ENCODE measurements around the gene FGFBP3. TPM values are rescaled to one million over a fixed set of nuclear protein-coding genes. Genes with fewer than 3 reads are reported as not detected.

The FGFBP3 gene
- total RNA-seq, 4 donors from 2014 or later, result 0.75 to 7.8 (median 1.0) TPM

DNA sequence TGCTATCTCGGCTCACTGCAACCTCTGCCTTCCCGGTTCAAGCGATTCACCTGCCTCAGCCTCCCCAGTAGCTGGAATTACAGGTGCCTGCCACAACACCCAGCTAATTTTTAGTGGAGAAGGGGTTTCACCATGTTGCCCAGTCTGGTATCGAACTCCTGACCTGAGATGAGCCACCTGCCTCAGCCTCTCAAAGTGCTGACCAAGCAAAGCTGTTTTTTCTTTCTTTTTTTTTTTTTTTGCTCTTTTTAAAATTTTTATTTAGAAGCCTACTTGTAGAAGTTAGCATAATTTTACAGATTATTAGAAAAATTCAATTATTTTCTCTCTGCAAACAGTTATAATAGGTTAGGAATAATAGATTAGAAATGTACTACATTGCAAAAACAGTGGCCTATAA, 1.2 kb upstream of the FGFBP3 start:
- intact Hi-C loops (cut with DNase I; ENCODE audit: low total_unique reads), result no loop called here
- no peak for TF ChIP-seq POLR2A (IDR thresholded peaks at IDR 0.05)
- H3K27me3 ChIP-seq, result peaks cover 11% of the 10 kb centered on the region
- no peak for DNase-seq
- no peaks in the 10 kb centered on the region for H3K36me3 ChIP-seq
- 77 to 100% methylated on average over 1 to 4 of the region's 4 CpGs for WGBS, 2 donors (ENCODE audit: low coverage in 1 of 2)
- H3K4me1 ChIP-seq, result peaks cover 0 to 20% (median 3%) of the 10 kb centered on the region in 4 donors
- H3K9me3 ChIP-seq, result no peaks in the 10 kb centered on the region
- H3K27ac ChIP-seq, result no peak overlapping the region
- in situ Hi-C loops (cut with MboI; ENCODE audit: low pct_ligation_motif_present in 1 of 4, low pct_unique_long_range_greater_than_20kb in 1 of 4, low sequenced_read_pairs in 3 of 4), result loop anchor here (25.0 kb wide), 2 partner anchors 123 to 523 kb away; partner anchors contain the start of gene TNKS2 (in 1 of the 4)
- H3K4me3 ChIP-seq, result no peak overlapping the region

DNA sequence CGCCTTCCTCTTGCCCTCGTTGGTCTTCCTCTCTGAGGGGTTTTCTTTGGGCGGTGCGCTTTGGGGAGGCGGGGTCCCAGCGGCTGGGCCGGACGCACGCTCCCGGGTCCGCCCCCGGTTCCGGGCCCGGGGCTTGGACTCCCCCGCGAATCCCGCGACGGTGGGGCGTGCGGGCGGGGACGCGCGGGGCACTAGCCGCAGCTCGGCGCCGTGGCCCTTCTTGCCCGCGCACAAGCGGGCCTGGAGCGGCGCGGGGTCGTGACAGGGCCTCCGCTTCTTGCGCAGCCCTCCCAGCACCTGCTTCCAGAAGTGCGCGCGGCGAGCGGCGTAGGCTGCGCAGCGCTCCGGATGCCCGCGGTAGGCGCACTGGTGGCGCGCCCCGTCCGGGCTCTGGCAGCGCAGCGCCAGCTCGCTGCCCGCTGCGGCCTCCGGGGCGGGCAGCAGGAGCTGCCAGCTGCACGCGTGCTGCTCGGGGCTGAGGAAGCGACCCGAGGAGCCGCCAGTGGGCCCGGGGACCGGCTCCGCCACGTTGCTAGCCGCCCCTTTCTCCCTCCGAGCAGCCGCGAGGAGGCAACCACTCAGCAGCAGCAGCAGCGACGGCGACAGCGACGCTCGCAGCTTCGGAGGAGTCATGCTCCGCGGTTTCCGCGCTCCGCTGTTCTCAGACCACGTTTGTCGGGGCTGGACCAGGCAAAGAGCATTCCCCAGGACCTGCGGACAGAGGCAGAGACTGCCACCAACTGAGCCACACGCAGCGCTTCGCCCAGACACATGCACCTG, 759 bp downstream of the FGFBP3 start:
- TF ChIP-seq POLR2AphosphoS5 (IDR thresholded peaks at IDR 0.05) (peak in 1 of 3 donors; percentile 35), EP300 (IDR thresholded peaks at IDR 0.05; ENCODE audit: low read depth) (no peak)
- TF ChIP-seq, protein P1, sequence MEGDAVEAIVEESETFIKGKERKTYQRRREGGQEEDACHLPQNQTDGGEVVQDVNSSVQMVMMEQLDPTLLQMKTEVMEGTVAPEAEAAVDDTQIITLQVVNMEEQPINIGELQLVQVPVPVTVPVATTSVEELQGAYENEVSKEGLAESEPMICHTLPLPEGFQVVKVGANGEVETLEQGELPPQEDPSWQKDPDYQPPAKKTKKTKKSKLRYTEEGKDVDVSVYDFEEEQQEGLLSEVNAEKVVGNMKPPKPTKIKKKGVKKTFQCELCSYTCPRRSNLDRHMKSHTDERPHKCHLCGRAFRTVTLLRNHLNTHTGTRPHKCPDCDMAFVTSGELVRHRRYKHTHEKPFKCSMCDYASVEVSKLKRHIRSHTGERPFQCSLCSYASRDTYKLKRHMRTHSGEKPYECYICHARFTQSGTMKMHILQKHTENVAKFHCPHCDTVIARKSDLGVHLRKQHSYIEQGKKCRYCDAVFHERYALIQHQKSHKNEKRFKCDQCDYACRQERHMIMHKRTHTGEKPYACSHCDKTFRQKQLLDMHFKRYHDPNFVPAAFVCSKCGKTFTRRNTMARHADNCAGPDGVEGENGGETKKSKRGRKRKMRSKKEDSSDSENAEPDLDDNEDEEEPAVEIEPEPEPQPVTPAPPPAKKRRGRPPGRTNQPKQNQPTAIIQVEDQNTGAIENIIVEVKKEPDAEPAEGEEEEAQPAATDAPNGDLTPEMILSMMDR (IDR thresholded peaks at IDR 0.05), result peak in 4 of 5 experiments; percentile 22 to 35 (median 30)
- intact Hi-C loops (cut with DNase I; ENCODE audit: low total_unique reads) (no loop called here), in situ Hi-C loops (cut with MboI; ENCODE audit: low pct_ligation_motif_present in 1 of 4, low pct_unique_long_range_greater_than_20kb in 1 of 4, low sequenced_read_pairs in 3 of 4) (loop anchor here (25.0 kb wide), 2 partner anchors 121 to 521 kb away; partner anchors contain the start of gene TNKS2 (in 1 of the 4))
- 1% methylated on average over 42 of the region's 93 CpGs; no CpG with 5 or more reads in 1 of the 2 donors for WGBS, 2 donors (ENCODE audit: low coverage in 1 of 2)
- peak overlapping the region; percentile 76 to 84 (median 81) for H3K27ac ChIP-seq
- no peaks in the 10 kb centered on the region for H3K27me3 ChIP-seq
- H3K9me3 ChIP-seq, result no peaks in the 10 kb centered on the region
- peaks cover 0 to 20% (median 3%) of the 10 kb centered on the region in 4 donors for H3K4me1 ChIP-seq
- peak overlapping the region; percentile 56 to 94 (median 78) for H3K4me3 ChIP-seq
- DNase-seq, result peak; percentile 77
- no peaks in the 10 kb centered on the region for H3K36me3 ChIP-seq

DNA sequence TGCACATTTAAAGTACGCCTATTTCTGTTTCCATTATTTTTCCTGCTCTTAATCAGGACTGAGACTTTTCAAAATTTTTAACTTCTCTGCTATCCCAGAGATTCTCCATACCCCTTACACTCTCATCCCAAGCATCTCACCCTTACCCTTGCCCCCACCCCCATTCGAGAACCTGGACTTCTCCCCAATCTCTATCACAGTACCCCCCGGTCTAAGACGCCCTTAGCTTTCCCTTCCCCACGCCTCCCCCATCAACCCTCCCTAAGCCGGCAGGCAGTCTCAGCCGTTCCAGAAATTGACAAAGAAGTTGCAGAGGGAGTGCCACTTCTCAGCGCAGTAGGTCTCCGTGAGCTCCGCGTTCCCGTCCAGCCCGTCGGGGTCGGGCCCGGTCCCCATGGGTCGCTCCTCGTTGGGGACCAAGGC, 1.4 kb downstream of the FGFBP3 start:
- Histone ChIP-seq H3K27me3 (no peaks in the 10 kb centered on the region), H3K4me3 (peak overlapping the region; percentile 56 to 94 (median 78)), H3K9me3 (no peaks in the 10 kb centered on the region), H3K36me3 (no peaks in the 10 kb centered on the region), H3K4me1 (peaks cover 0 to 20% (median 3%) of the 10 kb centered on the region in 4 donors), H3K27ac (peak overlapping the region; percentile 76 to 84 (median 81))
- in situ Hi-C loops (cut with MboI; ENCODE audit: low pct_ligation_motif_present in 1 of 4, low pct_unique_long_range_greater_than_20kb in 1 of 4, low sequenced_read_pairs in 3 of 4), result loop anchor here (25.0 kb wide), 2 partner anchors 121 to 521 kb away; partner anchors contain the start of gene TNKS2 (in 1 of the 4)
- intact Hi-C loops (cut with DNase I; ENCODE audit: low total_unique reads), result no loop called here
- no peak for DNase-seq
- WGBS, 2 donors (ENCODE audit: low coverage in 1 of 2), result 4 to 28% methylated on average over 2 to 18 of the region's 18 CpGs
- TF ChIP-seq EP300 (IDR thresholded peaks at IDR 0.05; ENCODE audit: low read depth) (no peak), POLR2A (IDR thresholded peaks at IDR 0.05) (no peak), POLR2AphosphoS5 (IDR thresholded peaks at IDR 0.05) (no peak)
- TF ChIP-seq, protein P1 (IDR thresholded peaks at IDR 0.05), result no peak

DNA sequence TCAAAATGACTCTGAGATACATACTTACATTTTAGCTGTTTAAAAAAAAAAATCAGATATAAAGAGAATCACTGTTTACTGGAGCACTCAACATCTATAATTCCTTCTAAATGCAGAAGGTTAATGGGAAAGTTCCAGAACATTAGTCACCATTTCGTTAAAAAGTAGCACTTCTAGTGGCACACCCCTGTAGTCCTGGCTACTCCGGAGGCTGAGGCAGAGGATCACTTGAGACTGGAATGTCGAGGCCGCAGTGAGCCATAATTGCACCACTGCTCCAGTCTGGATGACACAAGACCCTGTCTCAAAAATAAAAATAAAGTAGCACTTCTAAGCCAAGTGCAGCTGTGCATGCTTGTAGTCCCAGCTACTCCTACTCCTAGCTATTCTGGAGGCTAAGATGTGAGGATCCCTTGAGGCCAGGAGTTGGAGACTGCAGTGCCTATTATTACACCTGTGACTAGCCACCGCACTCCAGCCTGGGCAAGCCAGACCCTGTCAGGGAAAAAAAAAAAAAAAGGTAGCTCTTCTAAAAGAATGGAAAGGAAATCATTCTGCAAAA, 2.2 kb downstream of the FGFBP3 start:
- in situ Hi-C loops (cut with MboI; ENCODE audit: low pct_ligation_motif_present in 1 of 4, low pct_unique_long_range_greater_than_20kb in 1 of 4, low sequenced_read_pairs in 3 of 4) (loop anchor here (25.0 kb wide), 2 partner anchors 120 to 520 kb away; partner anchors contain the start of gene TNKS2 (in 1 of the 4)), intact Hi-C loops (cut with DNase I; ENCODE audit: low total_unique reads) (no loop called here)
- DNase-seq, result no peak
- Histone ChIP-seq H3K36me3 (no peaks in the 10 kb centered on the region), H3K27ac (no peak overlapping the region), H3K4me3 (no peak overlapping the region), H3K27me3 (no peaks in the 10 kb centered on the region), H3K4me1 (peaks cover 0 to 20% (median 3%) of the 10 kb centered on the region in 4 donors), H3K9me3 (no peaks in the 10 kb centered on the region)
- 83 to 84% methylated on average over 1 to 5 of the region's 5 CpGs for WGBS, 2 donors (ENCODE audit: low coverage in 1 of 2)
- TF ChIP-seq EP300 (IDR thresholded peaks at IDR 0.05; ENCODE audit: low read depth) (no peak), POLR2A (IDR thresholded peaks at IDR 0.05) (no peak), POLR2AphosphoS5 (IDR thresholded peaks at IDR 0.05) (no peak)
- TF ChIP-seq, protein P1 (IDR thresholded peaks at IDR 0.05), result no peak
